Activated CD4-positive, alpha-beta T cell treated with anti-CD3 and anti-CD28 coated beads, Interleukin-2, amount 10 ng/mL, durations not matched to agents 24 days and 14 days (primary cell): ENCODE measurements around the gene HOXB3. TPM values are rescaled to one million over a fixed set of nuclear protein-coding genes. Genes with fewer than 3 reads are reported as not detected.
A peak's percentile ranks its signal among the peaks of the same experiment; 100 is the strongest.

Experiments used
- DNase-seq: peaks from one replicate; pipeline ENCODE4 v3.0.0; 2022
- H3K27ac Mint-ChIP-seq: one replicate; pipeline ENCODE4 v1.8.0; 2022; ENCODE audit warnings: mild to moderate bottlenecking, mixed read lengths
- H3K27me3 Mint-ChIP-seq: one replicate; pipeline ENCODE4 v1.8.0; 2022; ENCODE audit warnings: mixed read lengths
- H3K36me3 Mint-ChIP-seq: one replicate; pipeline ENCODE4 v1.8.0; 2022; ENCODE audit warnings: low read depth, mild to moderate bottlenecking, mixed read lengths
- H3K4me1 Mint-ChIP-seq: one replicate; pipeline ENCODE4 v1.8.0; 2021; ENCODE audit warnings: mixed read lengths
- H3K4me3 Mint-ChIP-seq: one replicate; pipeline ENCODE4 v1.8.0; 2022; ENCODE audit warnings: mild to moderate bottlenecking, moderate library complexity, mixed read lengths
- H3K9me3 Mint-ChIP-seq: one replicate; pipeline ENCODE4 v1.8.0; 2021; ENCODE audit warnings: mixed read lengths
- intact Hi-C: fragments of 100-400 bp; cut with micrococcal nuclease; formaldehyde crosslinking; loops from one replicate; pipeline ENCODE4 v1.15.1; 2023
- total RNA-seq: library from RNA; stranded (reverse); gene quantifications from 2 replicates; pipeline ENCODE4 v1.2.3, GENCODE V29; 2022

The HOXB3 gene
- total RNA-seq, 1 donor from 2014 or later = 3.7 TPM

GRCh38 chr17:48629411-48629759, 39.3 kb upstream of the HOXB3 start:
- DNase-seq = no peak
- no peaks in the 10 kb centered on the region for H3K9me3 Mint-ChIP-seq
- H3K36me3 Mint-ChIP-seq = no peaks in the 10 kb centered on the region
- H3K27ac Mint-ChIP-seq = no peak overlapping the region
- peaks cover 11% of the 10 kb centered on the region for H3K4me1 Mint-ChIP-seq
- intact Hi-C loops = loop anchor here (5.0 kb wide), 1 partner anchor 37 kb away; the partner anchor contains the start of genes HOXB3 and HOXB5
- peaks cover 79% of the 10 kb centered on the region for H3K27me3 Mint-ChIP-seq
- H3K4me3 Mint-ChIP-seq = no peak overlapping the region

- Mint-ChIP-seq H3K27ac (no peak overlapping the region), H3K36me3 (no peaks in the 10 kb centered on the region), H3K9me3 (no peaks in the 10 kb centered on the region), H3K4me3 (no peak overlapping the region), H3K4me1 (peaks cover 12% of the 10 kb centered on the region), H3K27me3 (peaks cover 80% of the 10 kb centered on the region)
- no peak for DNase-seq
- intact Hi-C loops = loop anchor here (5.0 kb wide), 1 partner anchor 37 kb away; the partner anchor contains the start of genes HOXB3 and HOXB5
Observed at GRCh38 chr17:48628649-48629410, 38.8 kb upstream of the HOXB3 start.

DNA sequence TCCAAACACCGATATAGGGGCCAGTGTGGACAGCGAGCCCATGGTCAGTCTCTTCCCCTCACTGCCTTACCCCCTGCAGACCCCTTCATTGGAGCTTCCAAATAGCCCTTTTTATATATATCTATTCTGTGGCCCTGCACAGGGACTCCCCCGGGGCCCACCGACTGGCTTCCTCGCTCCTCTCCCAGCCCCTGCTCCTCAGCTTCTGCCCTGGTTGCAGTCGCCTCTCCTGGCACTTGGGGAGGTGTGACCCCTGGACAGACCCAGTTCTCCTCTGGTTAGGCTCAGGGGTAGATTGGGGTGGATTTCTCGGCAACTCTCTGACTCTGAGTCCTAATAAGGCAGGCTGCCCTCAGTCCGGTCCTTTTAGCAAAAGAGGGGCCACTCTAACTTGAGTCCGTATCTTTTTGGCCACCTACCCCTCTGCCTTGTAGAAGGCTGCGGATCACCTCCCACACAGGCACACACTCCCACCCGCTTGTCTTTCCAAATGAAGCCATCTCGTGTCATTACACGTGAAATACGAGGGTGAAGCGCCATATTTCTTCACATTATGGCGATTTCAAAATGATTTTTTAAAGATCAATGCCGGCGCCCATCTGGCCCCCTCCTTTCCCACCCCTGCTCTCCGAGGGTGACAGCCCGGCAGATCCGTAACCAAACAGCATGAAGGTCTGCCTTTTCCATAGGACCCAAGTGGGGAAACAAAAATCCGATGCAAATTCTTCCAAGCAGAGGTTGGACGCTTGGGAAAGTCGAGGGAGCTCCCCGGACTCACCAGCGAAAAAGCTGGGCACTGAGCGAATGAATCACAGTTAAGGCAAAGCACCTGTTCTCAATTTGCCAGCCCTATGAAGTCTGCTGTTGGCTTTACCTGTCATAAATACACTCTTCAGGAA, 37.8 kb upstream of the HOXB3 start:
- H3K9me3 Mint-ChIP-seq = no peaks in the 10 kb centered on the region
- no peaks in the 10 kb centered on the region for H3K36me3 Mint-ChIP-seq
- intact Hi-C loops = loop anchor here (5.0 kb wide), 1 partner anchor 36 kb away; the partner anchor contains the start of genes HOXB3 and HOXB5
- DNase-seq = no peak
- peaks cover 81% of the 10 kb centered on the region for H3K27me3 Mint-ChIP-seq
- H3K4me3 Mint-ChIP-seq = no peak overlapping the region
- peaks cover 13% of the 10 kb centered on the region for H3K4me1 Mint-ChIP-seq
- no peak overlapping the region for H3K27ac Mint-ChIP-seq

GRCh38 chr17:48627118-48627597, 37.1 kb upstream of the HOXB3 start:
- H3K27me3 Mint-ChIP-seq = peaks cover 81% of the 10 kb centered on the region
- no peaks in the 10 kb centered on the region for H3K36me3 Mint-ChIP-seq
- no peak overlapping the region for H3K27ac Mint-ChIP-seq
- H3K4me3 Mint-ChIP-seq = peak overlapping the region; percentile 85
- no peaks in the 10 kb centered on the region for H3K9me3 Mint-ChIP-seq
- no peak for DNase-seq
- intact Hi-C loops = loop anchor here (5.0 kb wide), 1 partner anchor 35 kb away; the partner anchor contains the start of genes HOXB3 and HOXB5
- peaks cover 10% of the 10 kb centered on the region for H3K4me1 Mint-ChIP-seq

DNA sequence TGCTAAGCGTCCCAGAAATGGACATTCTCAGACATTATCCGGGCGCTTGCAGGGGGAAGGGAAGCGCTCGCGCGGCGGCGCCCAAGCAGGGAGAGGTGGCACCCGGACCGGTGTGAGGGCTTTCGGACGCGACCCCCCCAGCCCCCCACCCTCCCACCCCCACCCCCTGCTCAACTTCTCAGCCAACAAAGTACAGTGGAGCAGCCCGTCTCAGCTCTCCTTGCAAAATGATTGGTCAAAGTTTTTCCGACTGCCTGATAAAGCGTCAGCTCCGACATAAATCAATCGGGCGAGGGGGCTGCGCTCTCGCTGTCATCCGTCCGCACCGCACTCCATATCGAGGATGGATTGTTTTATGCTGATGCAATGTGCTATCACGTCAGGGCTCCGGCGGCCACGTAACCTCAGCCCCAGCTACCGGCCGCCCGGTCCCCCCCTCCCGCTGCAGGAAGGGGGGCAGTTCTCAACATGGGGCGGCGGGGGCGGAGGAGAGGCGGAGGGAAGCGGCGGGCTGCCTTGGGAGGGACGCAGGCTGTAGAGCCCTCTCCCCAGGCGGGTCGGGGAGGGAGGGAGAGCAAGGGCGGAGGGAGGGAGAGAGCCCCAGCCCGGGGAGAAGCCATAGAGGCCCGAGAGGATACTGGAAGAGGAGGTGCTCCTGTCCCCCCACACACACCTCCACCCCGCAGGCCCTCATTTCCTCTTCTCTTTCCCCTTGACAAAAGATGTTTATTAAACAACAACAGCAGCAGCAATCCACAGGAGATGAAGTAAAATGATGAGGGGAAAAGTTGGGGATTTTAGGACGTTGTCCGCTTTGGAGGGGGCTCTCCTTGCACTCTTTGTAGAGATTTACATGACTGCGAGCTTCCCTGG, 36.4 kb upstream of the HOXB3 start, which contains the start of gene HOXB9:
Gene HOXB9, minus strand, starts transcription at position 114 of the 873 bp plus-strand sequence. Its CDS starts 89 bp downstream, at position 25.
- Mint-ChIP-seq H3K4me1 (peaks cover 10% of the 10 kb centered on the region), H3K27me3 (peaks cover 81% of the 10 kb centered on the region), H3K4me3 (peak within 1 kb of the TSS; percentile 85), H3K27ac (peak within 1 kb of the TSS; percentile 79), H3K36me3 (no peaks in the 10 kb centered on the region), H3K9me3 (no peaks in the 10 kb centered on the region)
- intact Hi-C loops = loop anchor here (1.0 to 5.0 kb wide), 2 partner anchors 10 to 34 kb away; partner anchors contain the start of genes HOXB3 and HOXB5
- DNase-seq = peak; percentile 74

GRCh38 chr17:48625495-48626244, 35.6 kb upstream of the HOXB3 start:
- Mint-ChIP-seq H3K4me1 (peaks cover 10% of the 10 kb centered on the region), H3K27me3 (peaks cover 82% of the 10 kb centered on the region), H3K36me3 (no peaks in the 10 kb centered on the region), H3K27ac (peak overlapping the region; percentile 64), H3K4me3 (peak overlapping the region; percentile 85), H3K9me3 (no peaks in the 10 kb centered on the region)
- DNase-seq = peak; percentile 81
- intact Hi-C loops = loop anchor here (1.0 to 5.0 kb wide), 2 partner anchors 11 to 33 kb away; partner anchors contain the start of genes HOXB3 and HOXB5

DNA sequence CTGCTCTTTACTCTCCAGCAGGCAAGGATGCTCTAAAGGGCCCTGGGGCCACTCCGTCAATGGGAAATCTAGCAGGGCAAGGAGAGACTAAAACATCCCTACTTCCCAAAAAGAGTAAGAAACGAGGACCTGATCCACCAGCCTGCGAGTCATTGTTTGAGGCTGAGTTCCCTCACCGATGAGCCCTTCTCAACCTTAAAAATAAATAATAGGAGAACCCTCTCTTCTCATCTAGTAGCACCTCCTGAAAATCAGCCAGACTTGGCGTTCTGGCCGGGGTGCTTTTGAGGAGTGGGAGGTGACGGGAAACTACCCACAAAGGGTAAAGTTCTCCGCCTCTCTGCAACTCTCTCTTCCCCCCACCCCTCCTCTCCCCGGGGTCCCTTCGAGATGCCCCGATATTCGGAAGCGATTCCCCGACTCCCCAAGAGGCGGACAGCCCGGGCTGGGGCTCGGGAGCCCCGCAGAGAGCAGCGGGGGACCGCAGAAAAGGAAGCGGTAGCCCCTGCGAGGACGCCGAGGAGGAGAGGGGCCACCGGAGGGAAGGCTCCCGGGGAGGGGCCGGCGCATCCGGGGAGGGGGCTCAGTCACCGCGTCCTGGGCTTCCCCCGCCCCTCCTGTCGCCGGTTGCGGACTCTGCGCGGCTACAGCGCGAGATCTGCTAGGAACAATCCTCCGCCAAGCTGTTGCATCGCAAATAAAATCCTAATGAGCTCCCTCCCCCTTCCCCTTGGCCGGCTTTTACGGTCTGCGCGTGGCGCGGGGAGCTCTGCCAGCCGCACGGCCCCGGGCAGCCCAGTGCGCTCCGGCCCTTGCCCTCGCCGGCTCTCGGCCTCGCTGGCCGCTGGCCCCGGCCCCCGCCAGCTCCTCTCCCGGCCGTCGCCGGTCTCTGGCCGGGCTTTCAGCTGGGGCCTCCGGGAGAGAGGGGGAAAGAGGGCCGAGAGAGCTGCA, 34.8 kb upstream of the HOXB3 start:
- Mint-ChIP-seq H3K27ac (no peak overlapping the region), H3K4me3 (peak overlapping the region; percentile 85), H3K9me3 (no peaks in the 10 kb centered on the region), H3K36me3 (no peaks in the 10 kb centered on the region), H3K27me3 (peaks cover 82% of the 10 kb centered on the region), H3K4me1 (peaks cover 10% of the 10 kb centered on the region)
- intact Hi-C loops = loop anchor here (5.0 kb wide), 1 partner anchor 33 kb away; the partner anchor contains the start of genes HOXB3 and HOXB5
- peak; percentile 78 for DNase-seq

DNA sequence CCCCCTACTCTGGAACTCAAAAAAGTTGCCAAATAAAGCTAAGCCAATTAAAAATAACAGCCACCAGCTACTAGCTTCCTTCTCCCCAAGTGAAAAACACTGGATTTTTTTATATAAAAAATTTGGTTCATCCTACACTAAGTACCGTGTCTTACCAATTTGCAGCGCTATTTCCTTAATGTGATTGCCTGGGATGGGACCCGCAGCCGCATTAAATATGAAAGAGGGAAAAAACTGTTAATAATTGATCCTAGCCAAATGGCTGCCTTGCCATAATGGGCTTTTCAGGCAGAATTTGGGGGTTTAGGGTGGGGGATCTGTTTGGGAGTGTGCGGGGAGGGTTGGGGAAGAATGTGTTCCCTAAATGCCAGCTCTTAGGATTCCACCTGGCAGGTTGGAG, 34.1 kb upstream of the HOXB3 start:
- no peak for DNase-seq
- peak overlapping the region; percentile 35 for H3K4me3 Mint-ChIP-seq
- no peaks in the 10 kb centered on the region for H3K36me3 Mint-ChIP-seq
- peaks cover 14% of the 10 kb centered on the region for H3K4me1 Mint-ChIP-seq
- no peaks in the 10 kb centered on the region for H3K9me3 Mint-ChIP-seq
- H3K27me3 Mint-ChIP-seq = peaks cover 81% of the 10 kb centered on the region
- intact Hi-C loops = no loop called here
- no peak overlapping the region for H3K27ac Mint-ChIP-seq

GRCh38 chr17:48623583-48623982, 33.5 kb upstream of the HOXB3 start:
- Mint-ChIP-seq H3K27me3 (peaks cover 81% of the 10 kb centered on the region), H3K9me3 (no peaks in the 10 kb centered on the region), H3K4me1 (peaks cover 16% of the 10 kb centered on the region), H3K36me3 (no peaks in the 10 kb centered on the region), H3K4me3 (no peak overlapping the region), H3K27ac (no peak overlapping the region)
- intact Hi-C loops = no loop called here
- no peak for DNase-seq

DNA sequence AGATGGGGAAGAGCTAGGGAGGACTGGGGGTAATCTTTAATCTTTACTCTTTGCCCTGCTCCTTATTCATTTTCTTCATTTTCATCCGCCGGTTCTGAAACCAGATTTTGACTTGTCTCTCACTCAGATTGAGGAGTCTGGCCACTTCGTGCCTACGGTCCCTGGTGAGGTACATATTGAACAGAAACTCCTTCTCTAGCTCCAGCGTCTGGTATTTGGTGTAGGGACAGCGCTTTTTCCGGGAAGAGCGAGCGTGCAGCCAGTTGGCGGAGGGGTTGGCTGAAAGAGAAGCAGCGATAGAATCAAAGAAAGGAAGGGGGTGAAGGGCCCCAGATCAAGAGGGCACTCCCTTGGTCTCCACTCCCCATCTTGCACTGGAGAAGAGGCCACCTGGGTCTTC, 32.8 kb upstream of the HOXB3 start:
- peaks cover 81% of the 10 kb centered on the region for H3K27me3 Mint-ChIP-seq
- no peak overlapping the region for H3K4me3 Mint-ChIP-seq
- intact Hi-C loops = no loop called here
- no peak for DNase-seq
- peaks cover 20% of the 10 kb centered on the region for H3K4me1 Mint-ChIP-seq
- H3K36me3 Mint-ChIP-seq = no peaks in the 10 kb centered on the region
- no peak overlapping the region for H3K27ac Mint-ChIP-seq
- H3K9me3 Mint-ChIP-seq = no peaks in the 10 kb centered on the region

DNA sequence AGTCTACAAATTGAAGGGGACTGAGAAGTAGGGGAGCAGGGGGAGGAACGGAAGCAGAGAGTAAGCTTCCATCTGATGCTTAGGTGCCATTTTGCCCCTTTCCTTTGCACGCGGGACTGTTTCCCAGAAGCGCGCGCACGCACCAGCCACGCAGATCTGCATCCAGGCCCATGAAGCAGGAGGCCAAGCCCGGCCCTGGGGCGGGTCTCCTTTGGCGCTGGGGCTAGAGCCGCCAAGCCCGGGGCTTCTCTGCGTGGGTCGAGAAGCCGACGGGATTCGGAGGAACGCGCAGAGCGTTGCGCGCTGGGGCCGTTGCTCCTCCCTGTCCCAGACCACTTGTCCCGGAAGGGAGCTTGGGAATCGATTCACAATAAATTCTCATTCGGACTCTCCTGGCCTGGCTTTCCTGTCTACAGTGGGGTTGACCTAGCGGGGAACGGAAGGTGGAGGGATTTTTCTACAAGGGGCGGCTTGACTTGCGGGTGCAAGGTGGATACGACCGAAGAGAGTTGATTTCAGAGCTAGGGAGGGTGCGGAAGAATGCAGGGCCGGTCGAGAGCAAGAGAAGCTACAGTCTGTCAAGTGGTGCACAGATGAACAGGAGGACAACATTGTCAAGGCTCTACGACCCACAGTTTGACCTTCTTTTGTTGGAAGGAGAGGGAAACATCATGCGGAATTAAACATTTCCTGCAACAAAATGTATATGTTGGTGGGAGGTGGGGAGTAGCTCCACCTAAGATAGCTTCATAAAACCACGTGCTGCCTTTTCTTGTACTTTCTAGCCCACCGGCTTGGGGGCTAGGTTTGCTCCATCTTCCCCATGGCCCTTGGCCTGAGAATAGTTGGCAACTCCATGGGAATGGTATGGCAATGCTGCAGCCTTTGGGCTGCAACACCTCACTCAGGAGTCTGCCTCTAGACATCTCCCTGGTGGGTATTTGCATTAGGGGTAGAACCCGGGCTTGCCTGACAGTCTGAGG, 31.7 kb upstream of the HOXB3 start:
- no peak for DNase-seq
- Mint-ChIP-seq H3K36me3 (no peaks in the 10 kb centered on the region), H3K9me3 (no peaks in the 10 kb centered on the region), H3K27ac (no peak overlapping the region), H3K4me1 (peaks cover 28% of the 10 kb centered on the region), H3K27me3 (peaks cover 81% of the 10 kb centered on the region), H3K4me3 (no peak overlapping the region)
- intact Hi-C loops = no loop called here
